HG02884 (cell line): ENCODE results near the gene COX18.

Experiments
- ATAC-seq: cut with Tn5 transposase; IDR thresholded peaks from one replicate; pipeline ENCODE4 v1.9.1; 2021; ENCODE audit warnings: mild to moderate bottlenecking, moderate library complexity; ENCODE audit not compliant: unreplicated experiment

COX18 gene

DNA sequence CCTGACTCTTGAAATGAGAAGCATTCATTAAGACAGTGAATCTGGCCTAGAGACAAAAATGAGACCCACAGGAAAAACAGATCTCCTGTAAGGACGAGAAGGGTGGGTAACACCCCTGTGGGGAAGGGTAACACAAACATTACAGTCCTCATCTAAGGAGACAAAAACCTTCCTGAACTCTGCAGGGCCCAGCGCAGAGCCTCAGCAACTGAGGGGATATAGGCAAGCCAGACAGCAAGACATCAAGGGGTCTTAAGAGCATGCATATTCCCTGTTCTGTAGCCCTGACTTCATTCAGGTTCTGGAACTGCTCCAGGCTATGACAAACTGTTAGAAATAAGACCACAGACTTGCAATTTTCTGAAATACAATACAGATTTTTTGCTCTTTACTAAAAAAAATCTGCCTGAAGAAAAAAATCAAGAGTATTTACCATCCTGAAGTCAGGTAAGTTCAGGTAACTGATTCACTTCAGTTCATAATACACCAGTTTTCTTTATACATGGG is 15.5 kb downstream of the COX18 start:
- ATAC-seq = no peak

GRCh38 chr4:73053076-73053475 is 16.4 kb downstream of the COX18 start:
- ATAC-seq = no peak

DNA sequence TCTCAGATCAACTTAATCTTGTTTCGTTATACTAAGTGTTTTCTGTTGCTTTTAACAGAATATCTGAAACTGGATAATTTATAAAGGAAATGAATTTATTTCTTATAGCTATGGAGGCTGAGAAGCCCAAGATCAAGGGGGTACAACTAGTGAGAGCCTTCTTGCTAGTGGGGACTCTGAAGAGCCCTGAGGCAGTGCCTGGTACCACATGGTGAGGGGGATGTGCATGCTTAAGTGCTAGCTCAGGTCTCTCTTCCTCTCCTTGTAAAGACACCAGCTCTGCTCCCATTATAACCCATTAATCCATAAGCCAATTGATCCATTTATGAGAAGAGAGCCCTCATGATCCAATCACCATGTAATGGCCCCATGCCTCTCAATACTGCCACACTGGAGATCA is 17.9 kb downstream of the COX18 start:
- ATAC-seq = no peak

DNA sequence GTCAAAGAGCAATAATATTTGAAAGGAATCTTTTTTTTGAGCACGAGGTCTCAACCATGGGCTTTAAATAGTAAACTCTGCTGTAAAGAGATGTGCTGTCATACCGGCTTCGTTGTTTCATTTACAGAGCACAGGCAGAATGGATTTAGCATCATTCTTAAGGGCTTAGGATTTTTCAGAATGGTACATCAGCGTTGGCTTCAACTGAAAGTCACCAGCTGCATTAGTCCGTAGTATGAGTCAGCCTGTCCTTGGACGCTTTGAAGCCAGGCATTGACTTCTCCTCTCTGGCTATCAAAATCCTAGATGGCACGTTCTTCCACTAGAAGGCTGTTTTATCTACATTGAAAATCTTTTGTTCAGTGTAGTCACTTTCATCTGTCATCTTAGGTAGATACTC is 23.6 kb downstream of the COX18 start:
- ATAC-seq = no peak

- no peak for ATAC-seq
These were observed 32.5 kb downstream of the COX18 start for GRCh38 chr4:73037057-73037456.

DNA sequence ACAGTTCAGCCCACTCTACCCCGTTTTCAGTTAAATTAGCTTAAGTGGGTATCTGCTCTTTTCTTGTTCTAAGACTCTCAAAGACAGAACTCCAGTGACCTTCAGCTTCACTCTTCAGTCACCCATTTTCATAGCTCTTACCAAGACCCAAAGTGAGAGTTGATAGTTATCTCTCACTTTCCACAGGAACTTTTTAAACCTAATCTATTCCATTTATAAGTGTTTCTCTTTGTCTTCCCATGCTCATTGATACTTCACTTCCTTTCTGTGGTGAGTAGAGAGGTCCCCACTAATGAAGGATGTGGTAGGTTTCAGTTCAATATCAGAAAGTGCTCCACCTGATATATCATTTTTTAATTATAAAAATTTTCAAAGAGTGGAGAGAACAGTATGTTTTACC is 33.4 kb downstream of the COX18 start:
- peak; percentile 56 for ATAC-seq

- ATAC-seq = no peak
These were observed 34.6 kb downstream of the COX18 start for GRCh38 chr4:73034896-73035295.

- peak; percentile 55 for ATAC-seq
These were observed 40.9 kb downstream of the COX18 start for GRCh38 chr4:73028621-73029020.

DNA sequence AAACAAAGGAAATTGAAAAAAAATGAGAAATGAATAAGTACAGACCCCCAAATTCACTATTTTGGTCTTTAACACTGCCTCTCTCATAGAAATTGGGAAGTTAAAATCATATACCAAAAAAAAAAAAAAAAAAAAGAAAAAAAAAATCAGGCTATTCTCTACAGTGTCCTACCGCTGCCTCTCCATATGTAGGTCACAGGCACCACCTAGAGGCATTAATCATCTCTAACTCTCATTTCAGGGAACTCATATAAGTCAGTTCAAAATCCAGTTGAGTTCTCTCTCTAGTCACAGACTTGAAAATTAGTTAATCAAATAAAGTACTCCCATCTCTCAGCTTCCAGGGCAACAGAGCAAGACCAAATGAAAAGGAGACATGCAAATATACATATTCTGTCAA is 47.9 kb downstream of the COX18 start:
- no peak for ATAC-seq

DNA sequence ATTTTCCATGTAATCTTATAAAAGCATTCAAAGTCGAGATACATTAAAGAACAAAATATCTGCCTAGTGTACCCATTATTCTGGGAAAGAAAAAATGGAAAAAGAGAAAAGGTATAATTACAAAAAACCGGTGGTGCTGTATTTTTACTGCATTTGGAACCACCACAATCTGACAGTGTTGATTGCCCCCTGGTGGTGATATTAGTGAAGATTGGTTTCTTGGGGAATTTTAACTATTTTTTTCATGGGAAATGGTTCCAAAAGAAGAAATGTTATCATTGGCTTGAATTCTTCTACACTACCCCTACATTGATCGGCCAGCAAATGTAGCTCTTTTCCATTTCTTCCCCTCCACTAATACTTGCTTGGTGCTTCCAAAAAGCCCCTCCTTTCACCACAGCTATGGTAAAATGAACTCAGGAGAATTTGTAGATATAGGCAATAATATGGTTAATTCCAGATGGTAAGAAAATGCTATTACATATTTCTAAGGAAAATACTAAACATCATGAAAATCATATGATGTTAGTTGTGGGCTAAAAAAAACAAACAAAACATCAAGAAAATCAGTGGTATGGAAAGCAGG is 50.0 kb downstream of the COX18 start:
- ATAC-seq = no peak

DNA sequence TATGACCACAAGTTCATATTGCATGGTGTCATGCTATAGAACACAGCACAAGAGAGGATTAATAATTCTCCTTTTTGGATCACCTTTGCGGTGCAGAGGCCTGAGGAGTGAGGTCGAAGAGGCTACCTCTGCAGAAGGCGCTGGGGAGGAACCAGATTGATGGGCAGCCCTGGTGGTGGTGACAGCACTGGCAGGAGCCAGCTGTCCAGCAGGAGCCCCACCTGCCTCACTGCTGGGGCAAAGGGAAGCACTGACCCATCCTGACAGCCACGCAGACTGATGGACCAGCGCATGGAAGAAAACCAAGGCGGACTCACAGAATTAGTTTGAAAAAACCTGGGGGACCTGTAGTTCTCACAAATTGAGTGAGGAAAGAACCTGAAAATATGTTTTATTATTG is 50.9 kb downstream of the COX18 start:
- no peak for ATAC-seq

DNA sequence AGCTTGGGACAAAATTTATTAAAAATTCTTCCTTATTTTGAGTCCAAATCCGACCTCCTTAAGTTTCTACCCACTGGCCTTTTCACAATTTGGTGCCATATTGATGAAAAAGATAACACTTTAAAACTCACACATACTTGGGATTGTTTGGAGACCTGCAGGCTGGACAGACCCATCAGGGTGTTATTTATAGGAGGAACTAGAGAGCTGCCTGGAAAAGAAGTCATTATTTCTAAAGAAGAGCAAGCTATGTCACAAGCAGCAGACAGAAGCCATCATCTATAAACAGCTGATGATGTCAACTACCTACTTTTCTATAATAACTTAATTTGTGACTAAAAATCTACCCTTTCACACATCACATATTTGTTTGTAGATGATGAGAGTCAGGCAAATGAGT is 56.2 kb downstream of the COX18 start:
- no peak for ATAC-seq

DNA sequence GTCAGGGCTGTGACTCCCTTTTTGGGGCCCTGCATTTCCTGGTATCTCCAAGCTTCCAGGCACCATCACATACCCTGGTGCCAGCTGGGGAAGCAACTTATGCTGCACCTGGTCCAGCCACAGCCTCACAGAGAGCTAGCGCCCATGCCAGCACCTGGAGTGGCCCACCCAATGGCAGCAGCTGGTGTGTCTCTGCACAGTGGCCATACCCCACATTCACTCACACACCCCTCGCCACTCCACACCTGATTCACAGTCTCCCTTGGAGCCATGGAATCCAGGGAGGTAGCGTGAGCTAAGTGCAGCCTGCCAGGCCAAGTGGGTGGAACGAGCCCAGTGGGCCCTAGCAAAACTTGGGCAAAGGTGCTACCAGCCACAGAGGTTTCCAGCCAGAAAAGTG is 56.8 kb downstream of the COX18 start:
- no peak for ATAC-seq

GRCh38 chr4:73011629-73011985 is 57.9 kb downstream of the COX18 start:
- ATAC-seq = no peak

DNA sequence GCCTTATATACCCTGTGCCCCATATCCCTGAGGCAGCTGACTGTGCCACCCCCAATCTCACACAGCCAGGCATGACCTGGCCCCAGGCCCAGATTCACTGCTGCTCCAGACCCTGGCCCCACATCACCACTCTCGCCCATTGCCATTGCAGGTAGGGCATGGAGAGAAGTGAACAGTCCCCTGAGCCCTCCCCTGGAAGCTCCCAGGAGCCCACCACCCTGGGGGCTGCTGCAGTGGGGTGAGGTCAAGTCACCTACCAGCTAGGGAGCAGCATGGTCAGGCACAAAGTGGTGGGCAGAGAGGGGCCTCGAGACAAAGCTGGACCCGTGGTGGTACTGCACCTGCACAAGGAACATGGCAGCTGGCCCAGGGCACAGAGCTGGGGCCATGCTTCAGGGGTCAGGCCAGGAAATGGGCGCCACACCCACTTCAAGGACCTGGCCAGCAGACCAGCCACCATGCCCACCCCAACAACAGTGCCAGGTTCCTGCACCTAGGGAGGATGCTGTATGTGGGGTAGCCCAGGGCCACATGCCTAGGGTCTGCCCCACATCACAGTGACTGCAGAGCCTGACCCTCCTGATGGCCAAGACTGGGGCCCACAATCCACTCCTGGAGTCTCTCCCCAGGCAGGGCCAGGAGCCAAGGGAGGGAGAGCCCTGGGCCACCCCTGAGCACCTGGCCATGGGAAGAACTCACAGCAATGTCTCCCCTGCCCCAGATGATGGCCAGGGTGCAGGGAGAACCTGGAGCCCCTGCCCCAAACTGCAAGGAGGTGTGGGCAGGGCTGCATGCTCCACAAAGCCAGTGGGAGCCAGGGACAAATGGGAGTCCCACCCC is 58.5 kb downstream of the COX18 start:
- no peak for ATAC-seq

- no peak for ATAC-seq
These were observed 61.9 kb downstream of the COX18 start for GRCh38 chr4:73007526-73008100.

DNA sequence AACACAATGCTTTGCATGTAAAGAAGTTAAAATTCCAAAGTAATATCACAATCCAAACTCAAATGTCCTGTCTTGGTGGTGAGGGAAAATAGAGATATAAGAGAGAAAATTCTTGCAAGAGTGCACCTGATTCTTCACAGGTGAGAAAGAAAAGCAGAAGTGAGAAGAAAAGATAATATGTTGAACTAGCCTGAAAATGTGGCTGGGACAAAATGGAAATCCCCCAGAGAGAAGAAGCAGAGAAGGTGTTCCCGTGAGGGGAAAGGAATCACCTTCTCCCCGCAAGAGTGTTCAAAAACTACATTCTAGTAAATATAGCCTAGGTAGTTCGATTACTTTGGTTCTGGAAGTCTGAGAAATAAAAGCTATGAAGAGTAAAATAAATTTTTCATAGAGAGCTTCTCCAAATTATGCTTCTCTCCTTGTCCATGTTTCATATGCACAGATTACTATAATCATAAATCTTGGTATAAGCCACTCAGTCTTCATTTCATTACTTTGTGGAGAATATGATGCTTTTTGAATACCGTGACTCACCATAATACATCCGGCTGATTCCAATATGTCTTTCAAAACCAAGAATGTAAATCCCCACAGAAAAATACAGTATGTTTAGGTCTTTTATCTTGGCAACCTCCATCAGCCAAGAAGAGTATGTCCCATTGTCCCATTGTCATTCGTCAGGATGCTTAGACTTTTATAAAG is 63.1 kb downstream of the COX18 start:
- ATAC-seq = peak; percentile 89

DNA sequence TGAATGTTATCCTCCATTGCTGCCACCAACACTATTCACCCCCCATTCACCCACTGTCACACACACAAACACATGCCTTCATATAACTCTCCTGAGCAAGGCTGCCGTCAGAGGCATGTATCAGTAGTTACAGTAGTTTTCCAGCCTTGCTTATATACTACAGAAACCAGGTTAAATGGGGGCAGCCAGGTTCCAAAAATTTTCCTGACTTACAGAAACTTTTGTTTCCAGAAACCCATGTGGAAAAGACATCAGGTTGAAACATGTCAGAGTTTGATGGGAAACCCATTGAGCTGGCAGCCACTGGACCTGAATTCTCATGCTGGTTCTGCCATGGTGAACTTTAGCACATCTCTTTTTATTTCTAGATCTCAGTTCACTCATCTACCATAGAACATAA is 64.0 kb downstream of the COX18 start:
- no peak for ATAC-seq
